ENCODE data around the gene CGB3.

DNA sequence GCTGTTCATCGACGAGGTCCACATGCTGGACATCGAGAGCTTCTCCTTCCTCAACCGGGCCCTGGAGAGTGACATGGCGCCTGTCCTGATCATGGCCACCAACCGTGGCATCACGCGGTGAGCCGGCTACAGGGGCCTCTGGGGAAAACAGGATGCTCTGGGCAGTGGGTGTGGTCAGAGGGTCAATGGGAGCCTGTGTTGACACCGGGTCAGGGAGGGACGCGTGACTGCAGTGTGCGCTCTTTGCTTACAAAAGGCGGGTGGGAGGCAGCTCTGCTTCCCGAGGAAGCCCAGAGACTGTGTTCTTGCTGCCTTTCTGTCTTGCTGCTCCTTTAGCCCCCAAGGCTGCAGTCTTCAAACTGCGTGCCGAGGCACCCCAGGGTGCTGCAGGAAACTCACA, 12.9 kb downstream of the CGB3 start:
- TF ChIP-seq, protein P1, sequence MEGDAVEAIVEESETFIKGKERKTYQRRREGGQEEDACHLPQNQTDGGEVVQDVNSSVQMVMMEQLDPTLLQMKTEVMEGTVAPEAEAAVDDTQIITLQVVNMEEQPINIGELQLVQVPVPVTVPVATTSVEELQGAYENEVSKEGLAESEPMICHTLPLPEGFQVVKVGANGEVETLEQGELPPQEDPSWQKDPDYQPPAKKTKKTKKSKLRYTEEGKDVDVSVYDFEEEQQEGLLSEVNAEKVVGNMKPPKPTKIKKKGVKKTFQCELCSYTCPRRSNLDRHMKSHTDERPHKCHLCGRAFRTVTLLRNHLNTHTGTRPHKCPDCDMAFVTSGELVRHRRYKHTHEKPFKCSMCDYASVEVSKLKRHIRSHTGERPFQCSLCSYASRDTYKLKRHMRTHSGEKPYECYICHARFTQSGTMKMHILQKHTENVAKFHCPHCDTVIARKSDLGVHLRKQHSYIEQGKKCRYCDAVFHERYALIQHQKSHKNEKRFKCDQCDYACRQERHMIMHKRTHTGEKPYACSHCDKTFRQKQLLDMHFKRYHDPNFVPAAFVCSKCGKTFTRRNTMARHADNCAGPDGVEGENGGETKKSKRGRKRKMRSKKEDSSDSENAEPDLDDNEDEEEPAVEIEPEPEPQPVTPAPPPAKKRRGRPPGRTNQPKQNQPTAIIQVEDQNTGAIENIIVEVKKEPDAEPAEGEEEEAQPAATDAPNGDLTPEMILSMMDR (IDR thresholded peaks at IDR 0.05) = no peak
- TF ChIP-seq EP300 (IDR thresholded peaks at IDR 0.05) = no peak
- no peak for TF ChIP-seq POLR2A (IDR thresholded peaks at IDR 0.05)
